ENCODE data around the gene SYT6.

SYT6 gene

DNA sequence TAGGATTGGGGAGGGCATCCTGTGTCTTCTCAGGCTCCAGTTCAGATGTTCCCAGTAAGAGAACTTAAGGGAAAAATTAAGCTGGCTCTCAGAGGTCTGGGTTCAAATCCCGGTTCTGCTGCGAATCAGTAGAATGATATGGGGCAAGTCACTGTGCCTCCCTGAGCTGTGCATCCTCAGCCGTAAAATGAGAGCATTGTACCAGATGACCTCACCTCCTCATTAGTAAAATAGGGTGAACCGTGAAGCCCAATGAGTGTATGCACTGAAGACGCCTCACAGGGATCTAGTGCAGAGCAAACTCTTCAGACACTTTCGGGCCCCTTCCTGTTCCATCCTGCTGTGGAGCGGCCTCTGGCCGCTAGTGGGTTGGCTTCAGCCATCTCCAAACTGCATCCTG is 36.0 kb downstream of the SYT6 start:
- no peak for DNase-seq (ENCODE audit: low spot score)

DNA sequence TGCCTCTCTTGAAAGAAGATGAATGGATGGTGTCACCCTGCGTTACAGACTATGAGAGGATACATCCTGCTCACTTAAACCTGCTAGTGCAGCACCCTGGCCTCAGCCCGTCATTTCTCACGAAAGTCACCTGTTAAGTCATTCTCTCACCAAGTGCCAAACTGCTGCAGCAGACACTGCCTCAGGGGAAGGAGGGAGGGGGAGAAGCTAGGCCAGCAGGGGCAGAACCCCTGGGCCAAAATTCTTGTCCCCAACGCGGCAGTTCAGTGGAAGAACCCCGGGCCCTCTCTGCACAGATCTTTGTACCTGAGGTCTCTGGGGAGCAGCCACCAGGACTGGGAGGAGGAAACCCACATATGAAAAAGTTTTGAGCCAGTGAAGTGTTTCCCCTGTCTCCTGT is 37.6 kb downstream of the SYT6 start:
- DNase-seq (ENCODE audit: low spot score), result no peak

DNA sequence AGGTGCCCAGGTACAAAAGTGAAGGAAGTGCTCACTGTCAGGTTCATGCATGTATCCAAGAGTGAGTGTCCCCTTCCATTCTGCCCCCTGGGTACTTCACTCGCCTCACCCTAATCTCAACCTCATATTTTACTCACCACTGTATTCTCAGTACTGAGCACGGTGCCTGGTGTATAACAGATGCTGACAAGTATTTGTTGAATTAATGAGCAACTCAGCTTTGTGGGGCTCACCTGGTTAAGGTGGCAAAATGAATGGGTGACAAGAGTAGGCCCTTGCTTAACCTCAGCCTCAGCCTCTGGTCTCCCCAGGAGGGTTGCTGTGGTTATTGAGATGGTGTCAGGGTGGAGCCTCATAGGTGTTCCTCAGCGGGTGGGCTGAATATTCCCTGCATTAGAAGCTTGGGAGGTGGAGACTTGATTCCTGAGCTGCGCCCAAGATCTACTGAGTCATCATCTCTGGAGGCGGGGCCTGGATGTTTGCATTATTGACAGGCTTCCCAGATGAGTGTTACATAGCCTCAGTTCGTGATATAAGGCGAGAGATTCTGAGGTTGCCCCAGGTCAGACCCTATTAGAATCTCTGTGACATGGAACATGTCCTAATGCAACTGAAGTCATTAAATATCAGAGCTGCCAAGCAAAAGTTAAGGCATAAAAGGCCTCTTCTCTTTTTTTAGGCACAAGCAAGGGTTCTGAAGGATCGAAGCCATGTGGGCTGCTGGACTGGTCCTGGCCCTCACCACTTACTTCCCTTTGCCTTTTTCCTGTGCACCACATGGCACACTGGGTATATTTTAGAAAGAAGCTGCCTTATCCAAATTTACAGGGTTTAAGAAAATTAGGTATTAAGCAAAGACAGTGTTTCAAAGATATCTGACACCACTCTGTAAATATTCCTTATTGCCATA is 39.2 kb downstream of the SYT6 start:
- DNase-seq (ENCODE audit: low spot score), result no peak

DNA sequence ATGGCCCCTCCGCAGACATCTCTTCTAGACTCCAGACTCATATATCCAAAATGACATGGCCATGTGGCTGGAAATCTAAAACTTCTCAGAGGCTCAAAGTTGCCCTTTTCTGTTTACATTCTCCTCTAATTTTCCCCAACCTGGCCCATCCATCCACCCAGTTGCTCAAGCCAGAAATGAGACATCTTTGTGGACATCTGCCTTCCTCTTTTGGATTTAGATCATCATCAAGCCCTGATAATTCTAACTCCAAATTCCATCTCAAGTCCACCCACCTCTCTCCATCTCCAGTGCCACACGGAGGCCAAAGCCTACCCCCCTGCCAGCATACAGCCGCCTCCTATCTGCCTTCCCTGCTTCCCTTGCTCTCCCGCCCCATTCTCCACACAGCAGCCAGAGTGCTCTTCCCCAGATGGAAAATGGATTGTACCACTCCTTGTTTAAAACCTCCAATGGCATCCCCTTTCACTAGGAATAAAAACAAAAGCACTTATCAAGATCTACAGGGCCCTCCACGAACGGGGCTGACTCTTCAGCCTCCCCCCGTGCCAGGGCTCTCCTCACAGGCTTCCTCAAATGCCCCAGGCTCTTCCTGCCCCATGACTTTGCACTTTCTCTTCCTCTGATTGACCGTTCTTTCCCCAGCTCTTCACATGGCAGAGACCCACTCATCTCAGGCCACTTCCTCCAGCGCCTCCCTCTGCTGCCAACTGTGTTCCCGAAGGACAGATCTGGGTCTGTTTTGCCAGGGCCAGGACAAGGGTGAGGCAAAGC is 40.1 kb downstream of the SYT6 start:
- DNase-seq (ENCODE audit: low spot score), result no peak

DNA sequence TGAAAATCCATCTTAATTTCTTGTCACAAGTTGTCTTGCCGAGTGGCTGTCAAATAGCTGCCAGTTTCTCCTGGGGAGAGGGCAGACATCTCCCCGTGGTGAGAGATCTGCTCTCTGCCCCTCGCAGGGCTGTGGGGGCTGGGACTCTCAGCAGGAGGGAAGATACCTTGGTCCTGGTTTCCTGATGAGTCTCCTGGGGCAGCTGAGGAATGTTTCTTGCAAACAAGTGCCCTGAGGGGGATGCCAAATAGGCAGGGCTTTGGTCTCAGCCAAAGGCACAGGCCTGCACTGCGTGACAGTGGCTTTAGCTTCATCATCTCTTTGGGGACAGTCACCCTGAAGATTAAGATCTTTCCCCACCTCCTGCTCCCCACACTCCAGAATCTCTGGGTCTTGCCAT is 40.9 kb downstream of the SYT6 start:
- no peak for DNase-seq (ENCODE audit: low spot score)

- no peak for DNase-seq (ENCODE audit: low spot score)
Observed at GRCh38 chr1:114111731-114112641, 41.7 kb downstream of the SYT6 start.

DNA sequence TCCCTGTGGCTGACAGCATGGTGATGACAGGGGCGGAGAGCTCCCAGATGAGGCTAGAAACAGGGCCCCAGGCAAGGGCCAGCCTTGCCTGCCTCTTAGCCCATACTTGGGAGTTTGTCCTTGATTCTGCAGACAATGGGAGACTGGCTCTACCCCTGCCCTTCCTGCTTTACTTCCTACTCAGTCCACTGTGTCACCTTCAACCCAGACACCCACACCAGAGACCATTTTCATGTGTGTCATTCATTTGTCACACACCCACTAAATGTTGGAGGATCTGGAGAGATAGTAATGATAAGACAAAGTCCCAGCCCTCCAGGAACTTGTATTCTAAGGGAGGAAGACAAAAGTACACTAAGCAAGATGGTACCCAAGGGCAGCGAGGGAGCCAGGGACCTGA is 43.7 kb downstream of the SYT6 start:
- DNase-seq (ENCODE audit: low spot score), result no peak

DNA sequence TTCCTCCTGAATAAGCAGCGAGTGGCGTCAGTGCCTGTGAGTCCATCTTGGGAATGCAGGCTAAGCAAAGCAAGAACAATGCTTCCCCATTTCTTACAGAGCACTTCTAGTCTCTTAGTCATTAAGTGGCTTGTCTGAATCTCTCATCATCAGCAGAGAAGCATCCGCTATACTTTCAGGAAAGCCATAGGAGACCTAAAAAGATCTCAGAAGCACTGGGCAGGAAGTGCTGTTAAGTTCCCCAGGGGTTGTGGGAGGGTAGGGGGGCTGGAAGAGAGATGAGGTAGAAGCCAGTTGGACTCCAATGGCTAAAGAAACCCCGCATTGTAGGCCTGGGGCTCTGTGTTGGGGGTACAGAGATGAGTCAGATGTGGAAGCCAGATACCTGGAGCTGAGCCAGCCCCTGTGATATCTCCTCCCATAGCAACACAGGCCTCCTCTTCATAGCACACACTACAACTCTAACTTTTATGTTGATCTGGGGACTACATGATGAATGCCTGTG is 44.9 kb downstream of the SYT6 start:
- no peak for DNase-seq (ENCODE audit: low spot score)

- no peak for DNase-seq (ENCODE audit: low spot score)
Observed at GRCh38 chr1:114107474-114108435, 45.9 kb downstream of the SYT6 start.

DNA sequence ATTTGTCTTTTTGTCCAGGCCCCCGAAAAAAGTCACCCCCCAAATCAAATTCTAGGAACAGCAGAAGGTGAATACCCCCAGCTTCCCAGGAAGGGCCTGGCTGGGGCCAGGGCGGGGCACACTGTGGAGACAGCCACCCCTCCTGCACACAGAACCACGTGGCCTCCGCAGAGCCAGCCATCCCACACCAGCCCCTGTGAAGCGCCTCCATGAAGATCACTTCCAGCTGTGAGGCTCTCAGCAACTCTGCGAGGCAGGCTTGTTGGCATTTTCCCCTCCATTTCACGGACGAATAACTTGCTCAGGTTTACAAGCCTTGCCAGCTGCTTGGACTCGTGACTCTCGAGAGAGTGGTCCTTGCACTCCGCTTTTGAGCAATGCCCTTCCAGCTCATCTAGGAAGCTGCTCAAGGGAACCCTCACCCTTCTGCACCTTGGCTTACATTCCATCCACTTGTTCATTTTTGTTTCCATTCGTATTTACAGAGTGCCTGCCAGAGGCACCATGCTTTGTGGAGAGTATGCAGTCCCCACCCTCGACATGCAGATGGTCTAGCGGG is 48.2 kb downstream of the SYT6 start:
- no peak for DNase-seq (ENCODE audit: low spot score)

DNA sequence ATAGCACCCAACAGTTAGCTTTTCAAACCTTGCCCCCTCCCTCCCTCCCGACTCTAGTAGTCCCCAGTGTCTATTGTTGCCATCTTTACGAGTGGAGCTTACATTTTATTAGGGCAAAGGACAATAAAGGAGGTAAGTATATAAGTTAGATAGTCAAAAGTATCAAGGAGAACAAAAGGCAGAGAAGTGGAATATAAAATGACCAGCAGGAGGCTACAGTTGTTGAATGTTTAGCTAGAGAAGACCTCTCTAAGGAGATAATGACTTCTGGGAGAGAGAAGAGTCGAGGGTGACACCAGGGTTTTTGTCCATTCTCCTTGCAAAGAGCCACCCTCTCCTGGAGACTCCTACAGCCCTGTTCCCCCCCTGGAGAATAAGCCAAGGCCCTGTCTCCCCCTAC is 48.7 kb downstream of the SYT6 start:
- no peak for DNase-seq (ENCODE audit: low spot score)

DNA sequence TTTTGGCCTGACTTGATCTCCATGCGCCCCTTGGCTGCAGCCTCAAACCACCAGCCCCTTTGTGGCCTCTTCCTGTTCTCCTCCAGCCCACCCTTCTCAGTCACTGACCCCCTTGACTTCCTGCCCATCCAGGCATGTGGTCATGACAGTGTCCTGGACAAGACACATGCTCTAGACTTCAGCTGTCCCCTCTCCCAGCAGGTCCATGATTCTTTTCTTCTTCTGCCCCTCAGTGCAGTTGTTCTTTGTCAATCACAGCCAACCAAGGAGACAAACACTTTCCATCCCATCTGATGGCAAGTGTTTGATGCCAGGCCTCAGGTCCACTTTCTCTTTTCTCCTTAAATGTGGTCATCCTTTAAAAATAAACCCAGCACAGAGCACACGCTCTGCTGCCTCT is 49.7 kb downstream of the SYT6 start:
- DNase-seq (ENCODE audit: low spot score), result no peak

GRCh38 chr1:114102136-114102535 is 51.5 kb downstream of the SYT6 start:
- DNase-seq (ENCODE audit: low spot score), result no peak

- no peak for DNase-seq (ENCODE audit: low spot score)
Observed at GRCh38 chr1:114100148-114100547, 53.5 kb downstream of the SYT6 start.

DNA sequence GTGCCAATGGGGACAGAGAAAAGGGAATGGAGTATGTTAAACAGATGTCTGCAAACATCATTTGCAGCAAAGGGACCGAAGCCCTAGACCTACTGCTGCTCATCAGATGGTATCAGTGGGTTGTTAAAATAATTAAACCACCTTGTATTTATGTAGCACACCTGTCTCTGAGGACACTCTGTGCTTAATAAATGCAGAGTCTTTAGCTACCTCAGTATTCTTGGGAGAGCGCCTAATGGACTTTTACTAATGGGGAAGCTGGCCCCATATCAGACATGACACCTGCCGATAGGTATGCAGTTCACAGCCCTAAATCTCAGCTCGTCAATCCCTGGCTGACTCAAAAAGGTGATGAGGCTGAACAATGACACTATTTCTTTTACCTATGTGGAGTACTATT is 54.4 kb downstream of the SYT6 start:
- DNase-seq (ENCODE audit: low spot score), result no peak

GRCh38 chr1:114097109-114097508 is 56.6 kb downstream of the SYT6 start:
- DNase-seq (ENCODE audit: low spot score), result no peak

DNA sequence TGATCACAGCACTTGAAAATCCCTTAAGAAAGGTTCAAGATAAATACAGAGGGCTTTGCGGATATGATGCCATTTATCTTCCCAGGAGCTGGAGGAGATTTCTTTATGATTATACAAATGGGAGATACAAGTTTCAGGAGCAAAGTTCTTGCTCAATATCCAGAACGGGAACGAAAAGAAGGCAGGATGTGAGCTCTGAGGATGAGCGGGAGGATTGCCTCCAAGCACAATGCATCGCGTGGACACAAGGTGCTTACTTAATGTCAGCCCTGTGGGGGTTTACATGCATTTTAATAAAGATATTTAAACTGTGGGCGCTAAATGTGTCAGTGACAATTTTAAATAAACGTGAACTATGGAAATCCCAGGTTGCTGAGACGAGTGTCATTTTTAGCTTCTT is 59.0 kb downstream of the SYT6 start:
- no peak for DNase-seq (ENCODE audit: low spot score)

DNA sequence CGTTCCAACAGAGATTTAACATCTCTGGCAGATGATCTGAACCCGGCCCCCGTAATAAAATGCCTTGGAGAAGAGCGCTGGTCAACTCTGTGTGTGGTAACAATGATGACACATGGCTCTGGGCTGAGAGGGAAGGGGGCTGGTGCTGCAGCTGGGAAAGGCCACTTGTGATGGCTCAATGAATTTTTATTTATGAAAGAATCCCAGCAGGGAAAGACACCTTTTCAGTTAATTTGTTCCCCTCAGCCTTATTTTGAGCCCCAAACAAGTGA is 59.4 kb downstream of the SYT6 start:
- no peak for DNase-seq (ENCODE audit: low spot score)

DNA sequence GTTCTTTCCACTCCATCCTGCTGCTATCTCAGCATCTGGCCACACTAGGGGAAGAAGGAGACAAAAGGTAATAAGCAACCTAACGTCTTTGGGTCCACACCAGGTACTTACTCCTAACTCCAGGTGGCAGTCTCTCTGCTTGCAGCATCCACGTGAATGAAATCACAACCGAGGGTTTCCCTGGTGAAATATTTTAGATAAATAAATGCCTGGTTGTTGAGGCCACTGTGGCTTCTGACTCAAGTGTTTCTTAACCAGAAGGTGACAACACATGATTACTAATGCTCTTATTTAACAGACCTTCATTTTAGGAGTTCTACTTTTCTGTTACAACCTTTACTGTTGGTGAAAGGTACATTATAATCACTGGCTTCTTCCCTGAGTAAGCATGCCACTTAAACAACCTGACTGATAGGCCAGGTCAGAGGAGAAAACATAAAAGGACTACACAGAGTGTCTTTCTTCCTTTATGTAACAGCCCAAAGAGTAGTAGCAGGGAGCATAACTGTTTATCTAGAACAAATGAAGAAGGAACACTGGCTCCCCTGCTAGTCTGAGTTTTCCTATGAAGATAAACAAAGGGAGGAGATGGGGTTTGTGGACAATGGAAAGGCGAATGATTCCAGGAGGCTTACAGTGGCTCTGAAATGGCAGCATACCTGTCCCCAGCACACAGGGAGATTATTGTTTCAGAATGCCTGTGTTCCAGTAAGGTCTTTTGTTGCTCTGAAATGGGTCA is 59.9 kb downstream of the SYT6 start:
- DNase-seq (ENCODE audit: low spot score), result no peak
